Choroid plexus epithelial cell (primary cell): ENCODE measurements around the gene ZNF764.
"Not testable (repeated sequence)": the region's sequence is repeated elsewhere in the genome, so short reads cannot be mapped to it uniquely, and the experiment has no call there.

Experiments
- DNase-seq: peaks from one replicate; pipeline ENCODE4 v3.0.0-alpha.2; 2010; ENCODE audit warnings: low read depth
- H3K4me3 ChIP-seq: 2 replicates; pipeline ENCODE4 v1.5.1; 2011; ENCODE audit warnings: low read depth, mild to moderate bottlenecking, control low read depth, low read length, moderate library complexity
- CTCF ChIP-seq: conservative IDR thresholded peaks from 2 replicates; pipeline ENCODE4 v1.5.1; 2011; ENCODE audit warnings: low read depth, mild to moderate bottlenecking, control low read depth, inconsistent platforms, low read length, moderate library complexity

The ZNF764 gene

GRCh38 chr16:30524575-30525568, 33.3 kb downstream of the ZNF764 start:
- no peak for TF ChIP-seq CTCF
- no peak overlapping the region for H3K4me3 ChIP-seq
- DNase-seq: no peak

GRCh38 chr16:30523768-30524574, 34.2 kb downstream of the ZNF764 start:
- TF ChIP-seq CTCF: no peak

GRCh38 chr16:30522702-30523463, 35.3 kb downstream of the ZNF764 start:
- H3K4me3 ChIP-seq, DNase-seq: not testable (repeated sequence)

More at GRCh38 chr16:30523768-30524574, 34.2 kb downstream of the ZNF764 start:
- H3K4me3 ChIP-seq: no peak overlapping the region
- DNase-seq: peak; percentile 71

- no peak for TF ChIP-seq CTCF
- no peak for DNase-seq
- no peak overlapping the region for H3K4me3 ChIP-seq
Observed at GRCh38 chr16:30521873-30522641, 36.1 kb downstream of the ZNF764 start.

- no peak overlapping the region for H3K4me3 ChIP-seq
- no peak for TF ChIP-seq CTCF
- no peak for DNase-seq
Observed at GRCh38 chr16:30521476-30521872, 36.7 kb downstream of the ZNF764 start.

DNA sequence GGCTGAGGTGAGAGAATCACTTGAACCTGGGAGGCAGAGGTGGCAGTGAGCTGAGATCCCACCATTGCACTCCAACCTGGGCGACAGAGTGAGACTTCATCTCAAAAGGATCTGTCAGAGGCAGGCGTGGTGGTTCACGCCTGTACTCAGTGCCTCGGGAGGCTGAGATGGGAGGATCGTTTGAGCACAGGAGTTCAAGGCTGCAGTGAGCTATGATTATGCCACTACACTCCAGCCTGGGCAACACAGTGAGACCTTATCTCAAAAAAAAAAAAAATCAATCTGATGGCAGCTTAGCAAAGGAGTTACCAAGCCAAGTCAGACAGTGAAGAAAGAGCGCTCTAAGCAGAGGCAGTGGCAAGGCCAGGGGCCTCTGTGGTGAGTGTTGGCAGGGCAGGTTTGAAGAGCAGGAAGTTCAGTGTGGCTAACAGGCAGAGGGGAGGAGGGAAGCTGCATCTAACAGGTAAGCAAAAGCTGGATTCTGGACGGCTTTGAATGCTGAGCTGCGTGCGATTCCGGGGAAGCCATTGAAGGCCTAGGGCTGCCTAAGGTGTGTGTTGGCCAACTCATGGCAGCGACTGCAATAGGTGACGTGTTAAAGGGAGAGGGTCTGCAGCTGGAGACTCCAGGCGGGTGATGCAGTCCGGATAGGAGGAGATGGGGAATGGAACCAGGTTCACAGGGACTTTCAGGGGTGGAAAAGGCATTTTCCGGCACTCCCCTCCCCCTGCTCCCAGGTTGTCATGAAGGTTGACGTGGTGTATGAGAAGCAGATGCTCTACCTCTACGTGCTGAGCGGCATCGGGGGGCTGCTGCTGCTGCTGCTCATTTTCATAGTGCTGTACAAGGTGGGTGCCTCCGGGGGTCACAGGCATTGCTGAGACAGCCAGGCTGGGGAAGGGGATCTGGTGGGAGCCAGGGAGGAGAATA, 38.8 kb downstream of the ZNF764 start:
- no peak overlapping the region for H3K4me3 ChIP-seq
- no peak for TF ChIP-seq CTCF
- no peak for DNase-seq
